CD4-positive, alpha-beta T cell (primary cell): ENCODE data around the gene HS3ST4. TPM values are rescaled to one million over a fixed set of nuclear protein-coding genes. Genes with fewer than 3 reads are reported as not detected.

Experiments
- ATAC-seq: fragments of 200-7000 bp; cut with Tn5 transposase; one replicate; pipeline ENCODE4 v1.10.0; 2022; ENCODE audit warnings: mild to moderate bottlenecking; ENCODE audit not compliant: poor library complexity
- CTCF ChIA-PET: fragments of 350-600 bp; sonication (Branson Sonifier 250); formaldehyde crosslinking; loops from one replicate; lab custom pipeline; 2021; ENCODE audit warnings: antibody characterized with exemption, inconsistent platforms; lab: Charles Lee
- POLR2A ChIA-PET: fragments of 350-600 bp; sonication (Branson Sonifier 250); formaldehyde crosslinking; loops from one replicate; lab custom pipeline; 2021; ENCODE audit warnings: antibody characterized with exemption, inconsistent platforms; lab: Charles Lee
- DNase-seq, 14 experiments: peaks; one replicate each; pipeline ENCODE4 v3.0.0-alpha.2; 2013 to 2020; ENCODE audit warnings: mixed read lengths in 2 of 14
- H3K27ac ChIP-seq, 2 donors: one replicate each; pipeline versions ENCODE4 v1.5.1 to v1.7.0; 2013; ENCODE audit warnings: low read length in 2 of 2, low read depth in 1 of 2, mild to moderate bottlenecking in 1 of 2
- H3K27me3 ChIP-seq, 2 experiments: 1 replicate in 1 of 2; 2 replicates in 1 of 2; pipeline versions ENCODE4 v1.6.1 to v1.7.0; 2013; ENCODE audit warnings: low read length in 2 of 2, control low read depth in 1 of 2, mild to moderate bottlenecking in 1 of 2, moderate library complexity in 1 of 2; ENCODE audit not compliant: insufficient read depth in 2 of 2, control insufficient read depth in 1 of 2
- H3K36me3 ChIP-seq: one replicate; pipeline ENCODE4 v1.6.1; 2013; ENCODE audit warnings: low read length, control low read depth; ENCODE audit not compliant: insufficient read depth
- H3K4me1 ChIP-seq: one replicate; pipeline ENCODE4 v1.6.1; 2013; ENCODE audit warnings: low read length, control low read depth; ENCODE audit not compliant: insufficient read depth
- H3K4me3 ChIP-seq: one replicate; pipeline ENCODE4 v1.5.1; 2013; ENCODE audit warnings: mild to moderate bottlenecking, low read length, moderate library complexity
- H3K9me3 ChIP-seq, 2 experiments: 1 replicate in 1 of 2; 2 replicates in 1 of 2; pipeline versions ENCODE4 v1.6.1 to v1.7.0; 2013; ENCODE audit warnings: low read length in 2 of 2, mild to moderate bottlenecking in 2 of 2, control low read depth in 1 of 2, moderate library complexity in 1 of 2; ENCODE audit not compliant: control insufficient read depth in 1 of 2, insufficient read depth in 1 of 2
- H3K27ac Mint-ChIP-seq: one replicate; pipeline ENCODE4 v1.8.0; 2020; ENCODE audit warnings: mixed read lengths
- H3K27me3 Mint-ChIP-seq: one replicate; pipeline ENCODE4 v1.8.0; 2021; ENCODE audit warnings: mixed read lengths
- H3K36me3 Mint-ChIP-seq: one replicate; pipeline ENCODE4 v1.8.0; 2021; ENCODE audit warnings: low read depth, mixed read lengths
- H3K4me1 Mint-ChIP-seq: one replicate; pipeline ENCODE4 v1.8.0; 2021; ENCODE audit warnings: low read depth, mixed read lengths
- H3K4me3 Mint-ChIP-seq: one replicate; pipeline ENCODE4 v1.8.0; 2020; ENCODE audit warnings: mild to moderate bottlenecking, mixed read lengths
- H3K9me3 Mint-ChIP-seq: one replicate; pipeline ENCODE4 v1.8.0; 2020; ENCODE audit warnings: mixed read lengths
- intact Hi-C, 2 experiments: fragments of 100-400 bp; cut with DNase I in 1 of 2; cut with micrococcal nuclease in 1 of 2; formaldehyde crosslinking; loops; one replicate each; pipeline versions ENCODE4 v1.15.1 to v1.9.0; 2023 to 2025; cut with DNase I, micrococcal nuclease
- microRNA-seq: library from miRNA; unstranded; fragments of <30 nt; microRNA quantifications from one replicate; pipeline ENCODE4 v1.2.0, GENCODE V29; 2021; ENCODE audit warnings: borderline microRNAs expressed, borderline replicate concordance
- total RNA-seq, 174 experiments: library from RNA in 2 of 174; stranded (reverse) in 2 of 174; gene quantifications; one replicate each; pipeline ENCODE4 v1.2.3 and lab custom pipeline; 2021 to 2026
- TF ChIP-seq, protein P1 (sequence below): fragments of 200-600 bp; IDR thresholded peaks from one replicate; pipeline ENCODE4 v1.8.0; 2022; ENCODE audit warnings: antibody characterized with exemption, mild to moderate bottlenecking

HS3ST4 gene
- total RNA-seq, 2 experiments from 2014 or later: not detected

DNA sequence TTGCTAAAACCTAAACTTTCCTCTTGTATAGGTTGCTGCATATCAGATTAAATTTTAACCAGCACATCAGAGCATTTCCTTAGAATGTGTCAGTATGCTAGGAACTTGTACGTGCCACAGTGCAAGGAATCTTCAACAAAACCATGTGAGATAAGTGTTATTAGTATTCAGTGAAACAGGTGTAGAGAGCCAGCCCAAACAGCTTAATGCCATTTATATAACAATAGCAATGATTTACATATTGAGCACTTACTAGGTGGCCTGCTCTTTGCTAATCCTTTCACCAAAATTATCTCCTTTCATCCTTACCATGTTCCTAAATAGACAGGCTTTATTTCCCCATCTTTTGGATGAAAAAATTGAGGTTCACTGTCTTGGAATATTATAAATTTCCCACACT, 485.7 kb downstream of the HS3ST4 start:
- TF ChIP-seq, protein P1, sequence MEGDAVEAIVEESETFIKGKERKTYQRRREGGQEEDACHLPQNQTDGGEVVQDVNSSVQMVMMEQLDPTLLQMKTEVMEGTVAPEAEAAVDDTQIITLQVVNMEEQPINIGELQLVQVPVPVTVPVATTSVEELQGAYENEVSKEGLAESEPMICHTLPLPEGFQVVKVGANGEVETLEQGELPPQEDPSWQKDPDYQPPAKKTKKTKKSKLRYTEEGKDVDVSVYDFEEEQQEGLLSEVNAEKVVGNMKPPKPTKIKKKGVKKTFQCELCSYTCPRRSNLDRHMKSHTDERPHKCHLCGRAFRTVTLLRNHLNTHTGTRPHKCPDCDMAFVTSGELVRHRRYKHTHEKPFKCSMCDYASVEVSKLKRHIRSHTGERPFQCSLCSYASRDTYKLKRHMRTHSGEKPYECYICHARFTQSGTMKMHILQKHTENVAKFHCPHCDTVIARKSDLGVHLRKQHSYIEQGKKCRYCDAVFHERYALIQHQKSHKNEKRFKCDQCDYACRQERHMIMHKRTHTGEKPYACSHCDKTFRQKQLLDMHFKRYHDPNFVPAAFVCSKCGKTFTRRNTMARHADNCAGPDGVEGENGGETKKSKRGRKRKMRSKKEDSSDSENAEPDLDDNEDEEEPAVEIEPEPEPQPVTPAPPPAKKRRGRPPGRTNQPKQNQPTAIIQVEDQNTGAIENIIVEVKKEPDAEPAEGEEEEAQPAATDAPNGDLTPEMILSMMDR: no peak
- ChIA-PET CTCF (no interaction called here), POLR2A (no interaction called here)
- intact Hi-C loops: no loop called here
- DNase-seq (no peak), ATAC-seq (no peak)
- H3K27me3 Mint-ChIP-seq: peaks cover 5% of the 10 kb centered on the region
- no peaks in the 10 kb centered on the region for H3K9me3 Mint-ChIP-seq
- no peak overlapping the region for H3K27ac Mint-ChIP-seq
- Histone ChIP-seq H3K4me3 (no peak overlapping the region), H3K9me3 (peaks cover 0 to 3% of the 10 kb centered on the region in 2 experiments), H3K4me1 (no peaks in the 10 kb centered on the region), H3K27ac (no peak overlapping the region), H3K36me3 (no peaks in the 10 kb centered on the region), H3K27me3 (no peaks in the 10 kb centered on the region)
- H3K4me3 Mint-ChIP-seq: no peak overlapping the region
- H3K36me3 Mint-ChIP-seq: no peaks in the 10 kb centered on the region
- no peaks in the 10 kb centered on the region for H3K4me1 Mint-ChIP-seq

DNA sequence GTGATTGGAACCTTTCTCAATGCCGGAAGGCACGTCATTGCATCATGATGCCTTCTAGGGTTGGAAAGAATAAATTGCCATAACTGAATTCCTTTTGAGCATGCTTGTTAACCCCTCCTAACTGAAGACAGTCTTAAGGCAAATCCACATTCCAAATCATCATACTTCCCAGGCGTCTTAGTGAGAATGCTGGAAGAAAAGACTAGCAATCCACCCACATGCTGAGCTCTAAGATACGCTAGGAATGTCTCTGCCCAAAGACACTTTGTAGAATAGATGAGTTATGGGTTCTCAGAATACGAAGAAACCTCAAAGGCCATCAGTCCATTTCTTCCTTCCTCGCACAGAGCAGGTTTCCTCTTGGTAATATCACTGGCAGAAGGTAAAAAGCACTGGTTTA, 486.5 kb downstream of the HS3ST4 start:
- TF ChIP-seq, protein P1: no peak
- no peak overlapping the region for H3K27ac ChIP-seq
- no peaks in the 10 kb centered on the region for H3K27me3 ChIP-seq
- Mint-ChIP-seq H3K4me1 (no peaks in the 10 kb centered on the region), H3K4me3 (no peak overlapping the region), H3K36me3 (no peaks in the 10 kb centered on the region), H3K27ac (no peak overlapping the region), H3K27me3 (peaks cover 5% of the 10 kb centered on the region), H3K9me3 (no peaks in the 10 kb centered on the region)
- H3K4me1 ChIP-seq: no peaks in the 10 kb centered on the region
- no peak overlapping the region for H3K4me3 ChIP-seq
- ATAC-seq (no peak), DNase-seq (no peak)
- ChIA-PET CTCF (no interaction called here), POLR2A (no interaction called here)
- H3K36me3 ChIP-seq: no peaks in the 10 kb centered on the region
- intact Hi-C loops: no loop called here
- H3K9me3 ChIP-seq: peaks cover 0 to 3% of the 10 kb centered on the region in 2 experiments

DNA sequence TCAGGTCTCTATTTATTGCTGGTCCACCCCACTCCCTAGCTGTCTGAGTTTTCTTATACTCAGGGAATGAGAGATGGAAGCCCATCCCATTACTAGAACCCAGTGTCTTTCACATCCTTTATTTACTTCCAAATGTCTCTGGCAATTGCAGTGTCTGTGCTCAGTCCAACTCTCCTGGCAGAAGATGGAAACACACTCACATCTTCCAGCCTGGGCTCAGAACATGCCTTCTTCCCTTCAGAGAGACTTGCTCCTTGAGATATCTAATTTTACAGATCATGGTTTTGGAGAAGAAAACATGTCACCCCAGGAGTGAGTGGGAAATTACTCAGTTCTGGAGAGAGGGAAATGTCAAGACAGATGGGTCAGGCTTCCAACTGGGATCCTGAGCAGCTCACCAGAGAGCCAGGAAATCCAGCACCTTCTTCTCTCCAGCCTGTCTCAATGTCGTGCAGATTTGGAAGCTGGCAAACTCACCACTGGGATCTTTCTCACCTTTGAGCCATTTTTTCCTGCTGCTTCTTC, 494.4 kb downstream of the HS3ST4 start:
- H3K36me3 Mint-ChIP-seq: no peaks in the 10 kb centered on the region
- CTCF ChIA-PET: no interaction called here
- TF ChIP-seq, protein P1: no peak

More for the DNA sequence above, 494.4 kb downstream of the HS3ST4 start:
- H3K4me1 ChIP-seq: no peaks in the 10 kb centered on the region
- peaks cover 5 to 10% of the 10 kb centered on the region in 2 experiments for H3K27me3 ChIP-seq
- no peaks in the 10 kb centered on the region for H3K9me3 ChIP-seq
- intact Hi-C loops: no loop called here
- no peak for DNase-seq
- Mint-ChIP-seq H3K9me3 (no peaks in the 10 kb centered on the region), H3K4me1 (no peaks in the 10 kb centered on the region), H3K4me3 (no peak overlapping the region), H3K27ac (no peak overlapping the region), H3K27me3 (peaks cover 25% of the 10 kb centered on the region)
- no peaks in the 10 kb centered on the region for H3K36me3 ChIP-seq
- POLR2A ChIA-PET: no interaction called here
- no peak overlapping the region for H3K4me3 ChIP-seq
- no peak overlapping the region for H3K27ac ChIP-seq
- ATAC-seq: no peak

Small RNA genes lying within 50 kb of the gene (microRNA-seq; reads per million reads assigned to microRNA genes)
- gene MIR548W: not detected
